ENCODE measurements around the gene HSP90B1.

DNA sequence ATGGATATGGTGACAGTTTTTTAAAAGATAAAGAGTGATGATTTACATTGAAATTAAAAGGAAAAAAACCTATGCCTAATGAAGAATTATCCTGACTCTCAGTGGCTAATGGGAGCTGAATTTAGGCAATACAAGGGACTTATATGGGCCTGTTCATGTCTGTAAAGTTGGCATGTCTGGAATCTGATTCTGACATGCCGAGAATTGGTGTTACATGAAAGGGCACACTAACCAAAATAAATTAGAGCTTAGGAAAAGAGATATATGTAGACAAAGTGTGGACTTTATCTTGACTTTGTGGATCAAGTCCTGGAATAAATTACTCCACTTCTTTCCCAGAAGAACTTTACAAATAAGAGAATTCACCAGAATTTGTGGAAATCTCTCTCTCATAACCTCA is 36.5 kb downstream of the HSP90B1 start:
- TF ChIP-seq, protein P1, sequence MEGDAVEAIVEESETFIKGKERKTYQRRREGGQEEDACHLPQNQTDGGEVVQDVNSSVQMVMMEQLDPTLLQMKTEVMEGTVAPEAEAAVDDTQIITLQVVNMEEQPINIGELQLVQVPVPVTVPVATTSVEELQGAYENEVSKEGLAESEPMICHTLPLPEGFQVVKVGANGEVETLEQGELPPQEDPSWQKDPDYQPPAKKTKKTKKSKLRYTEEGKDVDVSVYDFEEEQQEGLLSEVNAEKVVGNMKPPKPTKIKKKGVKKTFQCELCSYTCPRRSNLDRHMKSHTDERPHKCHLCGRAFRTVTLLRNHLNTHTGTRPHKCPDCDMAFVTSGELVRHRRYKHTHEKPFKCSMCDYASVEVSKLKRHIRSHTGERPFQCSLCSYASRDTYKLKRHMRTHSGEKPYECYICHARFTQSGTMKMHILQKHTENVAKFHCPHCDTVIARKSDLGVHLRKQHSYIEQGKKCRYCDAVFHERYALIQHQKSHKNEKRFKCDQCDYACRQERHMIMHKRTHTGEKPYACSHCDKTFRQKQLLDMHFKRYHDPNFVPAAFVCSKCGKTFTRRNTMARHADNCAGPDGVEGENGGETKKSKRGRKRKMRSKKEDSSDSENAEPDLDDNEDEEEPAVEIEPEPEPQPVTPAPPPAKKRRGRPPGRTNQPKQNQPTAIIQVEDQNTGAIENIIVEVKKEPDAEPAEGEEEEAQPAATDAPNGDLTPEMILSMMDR (IDR thresholded peaks at IDR 0.05) = no peak
- no peak for TF ChIP-seq POLR2A (IDR thresholded peaks at IDR 0.05)

All from vagina (tissue), 2 donors.